T-helper 17 cell (primary cell): Measurements from ENCODE around the gene TMEM184A. TPM values are rescaled to one million over a fixed set of nuclear protein-coding genes. Genes with fewer than 3 reads are reported as not detected.

Source experiments
- ATAC-seq: fragments of 150-1000 bp; cut with Tn5 transposase; 2 replicates; pipeline ENCODE4 v1.10.0; 2021; ENCODE audit warnings: mild to moderate bottlenecking, moderate library complexity
- DNase-seq, 3 donors: peaks; one replicate each; pipeline versions ENCODE4 v3.0.0 to v3.0.0-alpha.2; 2020 to 2021
- H3K9me3 ChIP-seq: one replicate; pipeline ENCODE4 v1.7.0; 2013; ENCODE audit warnings: low read length, mild to moderate bottlenecking; ENCODE audit not compliant: control insufficient read depth, poor library complexity, severe bottlenecking
- H3K27ac Mint-ChIP-seq: one replicate; pipeline ENCODE4 v1.8.0; 2022; ENCODE audit warnings: mild to moderate bottlenecking, moderate library complexity, mixed read lengths
- H3K27me3 Mint-ChIP-seq: one replicate; pipeline ENCODE4 v1.8.0; 2022; ENCODE audit warnings: mixed read lengths
- H3K36me3 Mint-ChIP-seq: one replicate; pipeline ENCODE4 v1.8.0; 2022; ENCODE audit warnings: low read depth, mixed read lengths
- H3K4me1 Mint-ChIP-seq: one replicate; pipeline ENCODE4 v1.8.0; 2022; ENCODE audit warnings: mild to moderate bottlenecking, mixed read lengths
- H3K4me3 Mint-ChIP-seq: one replicate; pipeline ENCODE4 v1.8.0; 2022; ENCODE audit warnings: mild to moderate bottlenecking, moderate library complexity, mixed read lengths
- total RNA-seq, 4 donors: library from RNA in 2 of 4; stranded (reverse) in 2 of 4; gene quantifications; one replicate each; pipeline ENCODE4 v1.2.3 and lab custom pipeline; 2022 to 2026

Gene TMEM184A
- total RNA-seq, 2 donors from 2014 or later, result not detected

DNA sequence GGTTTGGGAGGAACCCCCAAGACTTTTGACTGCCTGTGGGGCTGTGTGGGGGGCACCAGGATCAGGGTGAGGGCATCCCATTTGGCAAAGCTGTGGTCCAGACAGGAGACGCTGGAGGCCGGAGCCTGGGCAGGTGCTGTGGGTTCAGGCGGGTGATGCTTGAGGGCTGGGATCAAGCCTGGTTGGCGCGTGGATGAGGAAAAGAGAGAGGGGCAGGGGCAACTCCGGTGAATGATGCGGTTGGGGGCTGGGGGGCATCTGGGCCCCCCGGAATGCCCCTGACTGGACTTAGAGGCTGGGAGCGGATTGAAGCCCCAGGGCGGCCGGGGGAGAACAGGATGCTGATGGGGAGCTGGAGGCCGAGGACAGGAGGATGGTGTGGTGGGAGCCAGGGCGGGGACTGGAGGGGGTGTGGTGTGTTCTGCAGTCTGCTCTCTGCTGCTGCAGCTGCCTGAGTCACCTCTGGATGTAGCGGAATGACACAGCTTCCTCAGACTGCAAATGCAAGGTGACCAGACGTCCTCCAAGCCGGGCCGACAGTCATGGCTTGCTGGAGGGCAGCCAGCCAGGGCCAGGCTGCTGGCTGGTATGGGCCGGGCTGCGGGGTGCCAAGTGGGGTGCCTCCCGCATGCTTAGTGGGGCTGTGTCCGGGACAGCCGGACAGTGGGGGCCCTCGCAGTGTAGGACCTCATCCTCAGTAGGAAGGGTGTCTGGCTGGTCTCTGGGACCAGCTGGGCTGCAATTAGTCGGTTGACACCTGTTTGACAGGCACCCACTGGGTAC lies 22.3 kb downstream of the TMEM184A start:
- H3K36me3 Mint-ChIP-seq, result no peaks in the 10 kb centered on the region
- no peaks in the 10 kb centered on the region for H3K27me3 Mint-ChIP-seq
- H3K27ac Mint-ChIP-seq, result peak overlapping the region; percentile 94
- H3K4me3 Mint-ChIP-seq, result peak overlapping the region; percentile 90
- no peaks in the 10 kb centered on the region for H3K9me3 ChIP-seq
- DNase-seq (peak in 1 of 3 donors; percentile 15), ATAC-seq (no peak)
- H3K4me1 Mint-ChIP-seq, result peaks cover 28% of the 10 kb centered on the region

DNA sequence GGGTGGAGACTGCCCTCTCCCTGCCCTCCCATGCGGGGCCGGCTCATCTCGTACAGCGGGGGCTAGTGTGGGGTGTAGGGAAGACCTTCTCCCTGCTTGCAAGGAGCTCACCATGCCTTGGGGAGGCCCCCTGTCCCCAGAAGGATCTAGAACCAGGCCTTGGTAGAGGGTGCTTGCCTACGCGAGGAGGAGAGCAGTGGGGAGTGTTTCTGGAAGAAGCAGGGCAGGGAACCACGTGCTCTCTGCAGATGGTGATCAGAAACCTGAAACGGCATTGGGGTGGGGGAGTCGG lies 22.8 kb downstream of the TMEM184A start:
- ATAC-seq, result no peak
- H3K4me3 Mint-ChIP-seq, result peak overlapping the region; percentile 90

DNA sequence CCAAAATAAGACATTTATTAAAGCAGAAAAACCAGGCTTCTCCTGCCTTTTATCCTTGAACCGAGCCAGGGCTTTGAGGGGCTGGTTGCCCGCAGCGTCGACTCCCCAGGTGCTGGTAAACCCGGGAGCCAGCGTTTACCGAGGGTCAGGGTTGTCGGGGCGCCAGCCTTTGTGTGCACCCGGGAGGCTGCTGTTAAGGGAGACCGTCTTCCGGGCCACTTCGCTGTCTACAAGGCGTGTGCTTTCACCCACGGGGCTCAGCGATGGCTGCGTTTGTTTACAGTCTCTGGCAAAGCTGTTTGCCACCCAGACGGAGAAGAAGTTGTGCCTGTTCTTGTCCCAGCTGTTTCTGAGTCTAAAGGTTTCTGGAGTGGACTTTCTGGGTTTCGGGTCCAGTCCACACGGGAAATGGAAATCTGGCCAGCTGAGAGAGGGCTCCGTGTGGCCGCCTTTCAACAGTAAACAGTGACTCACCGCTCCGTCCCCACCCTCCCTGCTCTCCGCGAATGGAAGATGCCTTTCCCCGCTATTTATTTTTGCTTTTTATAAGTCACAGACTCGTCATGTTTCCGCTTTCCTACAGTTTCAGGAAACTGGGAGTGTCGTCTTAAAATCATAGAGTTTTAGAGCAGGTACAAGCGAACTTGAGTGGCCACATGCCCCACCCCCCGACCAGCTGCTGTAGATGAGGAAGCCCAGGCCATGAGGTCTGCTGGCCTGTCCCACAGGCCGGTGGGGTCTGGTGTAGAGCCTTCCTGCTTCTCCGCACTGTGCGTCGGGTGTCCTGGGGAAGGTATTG lies 23.4 kb downstream of the TMEM184A start:
- H3K27ac Mint-ChIP-seq, result peak overlapping the region; percentile 94
- H3K36me3 Mint-ChIP-seq, result no peaks in the 10 kb centered on the region
- H3K9me3 ChIP-seq, result no peaks in the 10 kb centered on the region
- ATAC-seq (peak; percentile 59), DNase-seq (peak; percentile 34 to 52 (median 41))
- peak overlapping the region; percentile 90 for H3K4me3 Mint-ChIP-seq
- peaks cover 26% of the 10 kb centered on the region for H3K4me1 Mint-ChIP-seq
- H3K27me3 Mint-ChIP-seq, result no peaks in the 10 kb centered on the region

More for the DNA sequence above, 22.8 kb downstream of the TMEM184A start:
- Mint-ChIP-seq H3K4me1 (peaks cover 28% of the 10 kb centered on the region), H3K36me3 (no peaks in the 10 kb centered on the region), H3K27me3 (no peaks in the 10 kb centered on the region), H3K27ac (peak overlapping the region; percentile 94)
- DNase-seq, result no peak
- H3K9me3 ChIP-seq, result no peaks in the 10 kb centered on the region

DNA sequence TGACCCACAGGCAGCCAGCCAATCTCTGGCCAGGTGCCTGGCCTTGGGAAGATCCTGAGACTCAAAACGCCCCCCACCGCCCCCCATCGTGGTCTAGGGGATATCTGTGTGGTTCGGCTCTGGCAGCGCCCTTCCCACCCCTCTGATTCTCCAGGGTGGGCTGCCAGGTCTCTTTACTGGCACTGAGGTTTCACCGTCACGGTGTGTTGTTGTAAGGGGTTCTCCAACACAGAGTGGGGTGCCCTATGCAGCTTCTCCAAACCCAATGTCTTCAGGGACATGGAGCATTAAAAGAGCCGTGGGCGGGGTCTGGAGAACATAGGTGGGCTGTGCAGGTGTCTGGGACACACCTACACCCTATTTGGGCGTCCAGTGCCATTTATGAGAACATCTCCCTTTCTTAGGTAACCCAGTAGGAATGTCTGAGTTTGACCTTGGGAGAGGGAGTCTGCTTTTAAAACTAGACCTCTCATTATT lies 24.0 kb downstream of the TMEM184A start:
- Mint-ChIP-seq H3K4me3 (peak overlapping the region; percentile 90), H3K27ac (peak overlapping the region; percentile 94), H3K27me3 (peaks cover under 1% of the 10 kb centered on the region), H3K4me1 (peaks cover 26% of the 10 kb centered on the region), H3K36me3 (no peaks in the 10 kb centered on the region)
- H3K9me3 ChIP-seq, result no peaks in the 10 kb centered on the region
- DNase-seq (peak in 1 of 3 donors; percentile 11), ATAC-seq (peak; percentile 5)

DNA sequence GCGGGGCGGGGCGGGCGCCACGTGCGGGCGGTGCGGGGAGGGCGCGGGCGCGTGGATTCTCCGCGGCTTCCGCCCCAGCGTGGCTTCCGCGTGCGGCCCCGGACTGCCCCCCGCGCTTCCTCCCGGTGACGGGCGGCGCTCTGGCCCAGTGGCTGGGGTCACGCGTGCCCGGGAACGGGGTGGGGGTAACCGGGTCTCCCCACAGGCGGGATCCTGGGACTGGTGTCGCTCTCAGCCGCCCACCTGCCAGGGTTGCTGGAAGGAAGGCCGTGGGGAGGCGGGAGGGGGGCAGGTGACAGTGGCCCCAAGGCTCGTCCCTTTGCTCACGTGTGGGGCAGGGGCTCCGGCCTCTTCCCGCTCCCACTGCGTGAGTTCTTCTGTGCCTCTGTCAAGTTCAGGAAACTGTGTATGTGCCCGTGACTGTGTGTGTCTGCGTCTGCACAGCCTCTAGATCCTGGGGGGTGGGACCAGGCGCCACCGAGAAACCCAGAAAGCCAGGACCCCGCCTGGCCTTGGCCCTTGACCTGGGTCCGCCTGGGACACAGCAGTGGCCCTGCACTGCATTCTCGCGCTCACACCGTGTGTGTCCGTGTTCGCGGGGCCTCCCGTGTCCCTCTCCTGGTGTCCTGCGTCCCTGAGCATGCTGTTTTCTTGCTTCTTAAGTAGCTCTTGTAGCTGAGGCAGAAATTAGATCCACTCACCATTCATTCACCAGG lies 24.6 kb downstream of the TMEM184A start:
- DNase-seq (peak in 1 of 3 donors; percentile 24), ATAC-seq (peak; percentile 38)
- H3K9me3 ChIP-seq, result no peaks in the 10 kb centered on the region
- Mint-ChIP-seq H3K27ac (peak overlapping the region; percentile 94), H3K36me3 (peaks cover 2% of the 10 kb centered on the region), H3K4me1 (peaks cover 24% of the 10 kb centered on the region), H3K27me3 (peaks cover 6% of the 10 kb centered on the region), H3K4me3 (peak overlapping the region; percentile 90)

DNA sequence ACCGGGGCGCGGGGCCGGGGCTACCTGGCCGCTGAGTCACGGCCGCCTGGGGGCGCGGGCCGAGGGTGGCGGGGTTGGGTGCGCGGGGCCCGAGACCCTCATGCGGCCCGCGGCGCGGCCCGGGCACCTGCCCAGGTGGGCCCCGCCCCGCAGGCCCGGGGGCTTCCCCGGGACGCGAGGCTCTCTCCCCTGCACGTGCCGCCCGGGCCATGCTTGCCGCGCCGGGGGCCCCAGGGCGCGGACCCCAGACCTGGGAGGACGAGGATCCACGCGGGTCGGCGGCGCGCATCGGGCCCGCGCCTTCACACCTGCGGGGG lies 25.1 kb downstream of the TMEM184A start:
- Mint-ChIP-seq H3K4me1 (peaks cover 23% of the 10 kb centered on the region), H3K36me3 (peaks cover 2% of the 10 kb centered on the region), H3K27me3 (peaks cover 6% of the 10 kb centered on the region), H3K27ac (no peak overlapping the region), H3K4me3 (peak overlapping the region; percentile 75)
- no peaks in the 10 kb centered on the region for H3K9me3 ChIP-seq
- peak; percentile 38 to 63 (median 60) for DNase-seq
- ATAC-seq, result peak; percentile 57

DNA sequence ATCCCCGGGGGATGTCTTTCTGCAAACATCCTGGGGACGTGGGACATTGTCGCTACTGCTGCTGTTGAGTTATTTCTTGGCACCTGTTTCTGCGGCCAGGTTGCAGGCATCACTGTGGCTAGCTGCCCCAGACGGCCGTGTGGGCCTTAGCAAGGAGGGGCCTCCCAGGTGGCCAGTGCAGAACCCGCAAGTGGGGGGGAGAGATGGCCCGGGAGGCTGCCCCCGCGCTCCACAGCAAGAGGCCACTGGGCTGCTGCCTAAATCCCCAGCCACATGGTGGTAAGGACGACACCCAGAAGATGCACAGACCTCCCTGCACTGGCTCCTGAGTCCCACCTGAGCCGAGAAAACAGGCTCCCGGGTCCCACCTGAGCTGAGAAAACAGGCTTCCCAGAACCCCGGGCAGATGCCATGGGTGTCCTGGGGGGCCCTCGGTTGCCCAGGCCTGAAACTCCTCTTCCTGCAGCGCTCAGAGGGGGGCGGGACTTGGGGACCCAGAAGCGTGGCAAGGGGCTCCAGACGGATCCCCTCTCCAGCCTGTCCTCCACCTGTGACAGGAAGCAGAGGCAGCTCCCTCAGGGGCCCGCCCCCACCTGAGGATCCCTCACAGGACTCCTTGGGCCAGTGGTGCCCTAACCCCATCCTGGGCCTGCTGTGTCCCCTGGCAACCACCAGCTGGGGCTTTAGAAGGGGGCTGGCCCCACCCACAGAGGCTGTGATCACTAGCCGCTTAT lies 26.5 kb downstream of the TMEM184A start:
- H3K27ac Mint-ChIP-seq, result peak overlapping the region; percentile 82
- peak overlapping the region; percentile 75 for H3K4me3 Mint-ChIP-seq
- no peak for ATAC-seq

DNA sequence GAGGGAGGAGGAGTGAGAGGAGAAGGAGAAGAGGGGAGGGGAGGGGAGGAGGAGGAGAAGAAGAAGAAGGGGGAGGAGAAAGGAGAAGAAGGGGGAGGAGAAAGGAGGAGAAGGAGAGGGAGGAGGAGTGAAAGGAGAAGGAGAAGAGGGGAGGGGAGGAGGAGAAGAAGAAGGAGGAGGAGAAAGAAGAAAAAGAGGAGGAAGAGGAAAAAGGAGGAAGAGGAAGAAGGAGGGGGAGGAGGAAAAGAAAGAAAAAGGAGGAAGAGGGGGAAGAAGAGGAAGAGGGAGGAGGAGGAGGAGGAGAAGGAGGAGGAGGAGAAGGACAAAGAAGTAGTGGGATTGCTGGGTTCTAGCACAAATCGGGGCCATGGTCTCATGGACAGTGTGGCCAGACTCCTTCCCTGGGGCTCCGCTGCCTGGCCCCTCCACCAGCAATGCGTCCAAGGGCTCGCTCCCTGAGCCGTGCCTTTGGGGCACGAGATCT lies 29.7 kb downstream of the TMEM184A start:
- H3K27ac Mint-ChIP-seq, result no peak overlapping the region

More for the DNA sequence above, 26.5 kb downstream of the TMEM184A start:
- Mint-ChIP-seq H3K4me1 (peaks cover 23% of the 10 kb centered on the region), H3K36me3 (peaks cover 2% of the 10 kb centered on the region), H3K27me3 (peaks cover 6% of the 10 kb centered on the region)
- no peak for DNase-seq
- no peaks in the 10 kb centered on the region for H3K9me3 ChIP-seq

DNA sequence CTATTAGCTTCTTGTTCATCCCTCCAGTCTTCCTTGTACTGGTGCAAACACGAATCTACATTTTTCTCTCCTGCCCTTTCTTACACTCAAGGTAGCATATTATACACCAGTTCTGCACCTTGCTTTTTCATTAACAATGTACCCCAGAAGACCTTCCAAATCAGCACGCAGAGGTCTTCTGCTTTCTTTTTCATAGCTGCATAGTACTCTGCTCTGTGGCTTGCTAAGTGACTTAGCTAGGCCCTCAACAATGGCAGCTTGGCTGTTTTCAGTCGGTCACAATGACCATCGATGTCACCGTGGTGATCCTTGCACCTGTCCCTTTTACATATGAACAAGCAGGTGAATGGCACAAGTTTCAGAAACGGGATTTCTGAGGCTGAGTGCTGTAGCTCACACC lies 30.6 kb downstream of the TMEM184A start:
- Mint-ChIP-seq H3K4me3 (no peak overlapping the region), H3K27ac (peak overlapping the region; percentile 32), H3K36me3 (peaks cover 2% of the 10 kb centered on the region)

More for the DNA sequence above, 29.7 kb downstream of the TMEM184A start:
- no peak for DNase-seq
- ATAC-seq, result no peak
- Mint-ChIP-seq H3K4me3 (no peak overlapping the region), H3K36me3 (peaks cover 2% of the 10 kb centered on the region), H3K4me1 (peaks cover 2% of the 10 kb centered on the region), H3K27me3 (peaks cover 6% of the 10 kb centered on the region)
- no peaks in the 10 kb centered on the region for H3K9me3 ChIP-seq

DNA sequence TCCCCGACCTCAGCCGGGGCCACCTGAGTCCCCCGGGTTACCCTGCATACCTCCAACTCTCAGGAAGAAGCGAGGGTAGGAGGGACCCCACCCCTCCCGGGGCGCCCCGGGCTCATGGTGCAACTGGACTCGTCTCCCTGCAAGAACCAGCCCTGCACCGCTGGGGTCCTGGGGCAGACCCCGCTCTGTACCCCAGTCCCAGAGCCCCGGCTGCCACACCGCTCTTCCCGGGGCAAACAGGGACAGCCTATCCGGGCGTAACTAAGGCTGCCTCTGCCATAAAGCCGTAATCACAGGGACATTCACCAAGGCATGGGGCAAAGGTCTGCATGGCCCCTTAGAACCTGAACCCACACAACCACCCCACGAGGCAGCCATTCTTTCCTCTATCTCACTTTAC lies 32.2 kb downstream of the TMEM184A start:
- ATAC-seq (no peak), DNase-seq (no peak)
- H3K27ac Mint-ChIP-seq, result no peak overlapping the region
- H3K36me3 Mint-ChIP-seq, result peaks cover 2% of the 10 kb centered on the region
- no peaks in the 10 kb centered on the region for H3K9me3 ChIP-seq
- H3K4me1 Mint-ChIP-seq, result no peaks in the 10 kb centered on the region
- no peak overlapping the region for H3K4me3 Mint-ChIP-seq
- peaks cover 6% of the 10 kb centered on the region for H3K27me3 Mint-ChIP-seq

More for the DNA sequence above, 30.6 kb downstream of the TMEM184A start:
- H3K27me3 Mint-ChIP-seq, result peaks cover 6% of the 10 kb centered on the region
- H3K9me3 ChIP-seq, result no peaks in the 10 kb centered on the region
- H3K4me1 Mint-ChIP-seq, result peaks cover 2% of the 10 kb centered on the region
- ATAC-seq (no peak), DNase-seq (no peak)

DNA sequence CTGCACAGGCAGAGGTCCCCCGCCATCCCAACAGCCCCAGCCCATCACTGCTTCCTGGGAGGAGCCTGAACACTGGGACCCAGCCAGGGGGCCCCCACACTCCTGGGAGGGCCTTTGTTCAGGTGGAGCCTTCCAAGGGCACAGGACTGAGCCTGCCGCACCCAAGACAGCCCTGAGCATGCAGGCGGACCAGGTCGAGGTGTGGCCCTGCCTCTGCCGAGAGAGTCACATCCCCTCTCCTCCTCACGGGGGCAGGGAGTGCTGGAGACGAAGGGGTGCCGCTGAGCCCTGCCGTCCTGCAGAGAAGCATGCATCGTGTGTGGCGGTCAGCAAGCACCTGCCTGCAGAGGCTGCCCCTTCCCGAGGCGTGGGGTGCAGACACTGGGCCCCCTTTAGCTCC lies 32.8 kb downstream of the TMEM184A start:
- H3K4me3 Mint-ChIP-seq, result no peak overlapping the region
- H3K27me3 Mint-ChIP-seq, result peaks cover 6% of the 10 kb centered on the region
- H3K27ac Mint-ChIP-seq, result no peak overlapping the region
- no peaks in the 10 kb centered on the region for H3K4me1 Mint-ChIP-seq
- ATAC-seq, result no peak
- DNase-seq, result no peak
- H3K36me3 Mint-ChIP-seq, result peaks cover 2% of the 10 kb centered on the region
- H3K9me3 ChIP-seq, result no peaks in the 10 kb centered on the region

DNA sequence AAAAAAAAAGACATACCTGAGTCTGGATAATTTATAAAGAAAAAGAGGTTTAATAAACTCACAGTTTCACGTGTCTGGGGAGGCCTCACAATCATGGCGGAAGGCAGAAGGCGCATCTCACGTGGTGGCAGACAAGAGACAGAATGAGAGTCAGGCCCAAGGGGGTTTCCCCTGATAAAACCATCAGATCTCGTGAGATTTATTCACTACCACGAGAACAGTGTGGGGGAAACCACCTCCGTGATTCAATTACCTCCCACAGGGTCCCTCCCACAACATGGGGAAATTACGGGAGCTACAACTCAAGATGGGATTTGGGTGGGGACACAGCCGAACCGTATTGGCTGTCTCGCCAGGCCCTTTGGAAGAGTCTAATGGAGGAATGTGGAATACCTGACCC lies 34.5 kb downstream of the TMEM184A start:
- Mint-ChIP-seq H3K27me3 (peaks cover under 1% of the 10 kb centered on the region), H3K4me3 (no peak overlapping the region), H3K27ac (no peak overlapping the region), H3K36me3 (no peaks in the 10 kb centered on the region), H3K4me1 (no peaks in the 10 kb centered on the region)
- no peaks in the 10 kb centered on the region for H3K9me3 ChIP-seq
- no peak for DNase-seq
- ATAC-seq, result peak; percentile 76
